PC-3 (cell line): Measurements from ENCODE around the gene STXBP6. TPM values are rescaled to one million over a fixed set of nuclear protein-coding genes. Genes with fewer than 3 reads are reported as not detected.
"Not testable (repeated sequence)": the region's sequence is repeated elsewhere in the genome, so short reads cannot be mapped to it uniquely, and the experiment has no call there.

Experiments used
- ATAC-seq: fragments of 200-7000 bp; cut with Tn5 transposase; 2 replicates; pipeline ENCODE4 v1.9.1; 2020; ENCODE audit warnings: mild to moderate bottlenecking, moderate library complexity
- BruUV-seq: library from RNA; stranded (reverse); fragments of 400-500 nt; replicated peaks from 2 replicates; lab custom pipeline; 2021; lab: Mats Ljungman, UMichigan
- CTCF ChIA-PET: fragments of 300-600 bp; sonication (Branson Sonifier 250); formaldehyde crosslinking; loops from one replicate; lab custom pipeline; 2022; ENCODE audit warnings: antibody characterized with exemption; lab: Charles Lee
- POLR2A ChIA-PET: fragments of 300-600 bp; sonication (Branson Sonifier 250); formaldehyde crosslinking; loops from one replicate; lab custom pipeline; 2022; ENCODE audit warnings: antibody characterized with exemption; ENCODE audit not compliant: unreplicated experiment; lab: Charles Lee
- DNase-seq: peaks from one replicate; pipeline ENCODE4 v3.0.0-alpha.2; 2015
- H2AFZ ChIP-seq: fragments of 300-600 bp; sonication (generic); 2 replicates; pipeline ENCODE4 v1.6.0; 2016; ENCODE audit warnings: antibody characterized with exemption, low read length
- H3F3A ChIP-seq: fragments of 300-600 bp; sonication (generic); one replicate; pipeline ENCODE4 v1.6.0; 2017; ENCODE audit warnings: antibody characterized with exemption, low read length, control low read depth, mild to moderate bottlenecking; ENCODE audit not compliant: unreplicated experiment
- H3K27ac ChIP-seq: fragments of 300-600 bp; sonication (generic); 2 replicates; pipeline ENCODE4 v1.5.1; 2016; ENCODE audit warnings: mild to moderate bottlenecking, low read length
- H3K27me3 ChIP-seq: fragments of 300-600 bp; sonication (generic); 2 replicates; pipeline ENCODE4 v1.6.1; 2016; ENCODE audit warnings: low read length, mixed read lengths
- H3K36me3 ChIP-seq: fragments of 300-600 bp; sonication (generic); 2 replicates; pipeline ENCODE4 v1.6.1; 2016; ENCODE audit warnings: low read depth, mixed run types, low read length, mixed read lengths
- H3K4me1 ChIP-seq: fragments of 300-600 bp; sonication (generic); 2 replicates; pipeline ENCODE4 v1.5.1; 2016; ENCODE audit warnings: low read length; ENCODE audit not compliant: insufficient read depth
- H3K4me2 ChIP-seq: fragments of 300-600 bp; sonication (generic); 2 replicates; pipeline ENCODE4 v1.6.0; 2016; ENCODE audit warnings: low read length
- H3K4me3 ChIP-seq: fragments of 300-600 bp; sonication (generic); 2 replicates; pipeline ENCODE4 v1.5.1; 2016; ENCODE audit warnings: mild to moderate bottlenecking, low read length, mixed read lengths
- H3K79me2 ChIP-seq: fragments of 300-600 bp; sonication (generic); 2 replicates; pipeline ENCODE4 v1.6.1; 2017; ENCODE audit warnings: low read length, mixed read lengths
- H3K9ac ChIP-seq: fragments of 300-600 bp; sonication (generic); 2 replicates; pipeline ENCODE4 v1.6.0; 2016; ENCODE audit warnings: mild to moderate bottlenecking, low read length
- H3K9me2 ChIP-seq: fragments of 300-600 bp; sonication (generic); replicated peaks from 2 replicates; pipeline ENCODE4 v1.6.1; 2016; ENCODE audit warnings: mixed run types, low read length, mixed read lengths
- H3K9me3 ChIP-seq: fragments of 300-600 bp; sonication (generic); 2 replicates; pipeline ENCODE4 v1.6.1; 2016; ENCODE audit warnings: low read length, mixed read lengths
- H4K20me1 ChIP-seq: fragments of 300-600 bp; sonication (generic); 2 replicates; pipeline ENCODE4 v1.6.1; 2016; ENCODE audit warnings: low read length, mixed read lengths
- EZH2 ChIP-seq: fragments of 300-600 bp; sonication (generic); IDR thresholded peaks from one replicate; pipeline ENCODE4 v1.6.1; 2017; ENCODE audit warnings: antibody characterized with exemption, mild to moderate bottlenecking, low read length; ENCODE audit not compliant: unreplicated experiment
- EZH2phosphoT487 ChIP-seq: fragments of 300-600 bp; sonication (generic); IDR thresholded peaks from 2 replicates; pipeline ENCODE4 v1.6.1; 2018; ENCODE audit warnings: mild to moderate bottlenecking, antibody characterized with exemption, low read length, borderline replicate concordance
- intact Hi-C: fragments of 100-400 bp; cut with micrococcal nuclease; formaldehyde crosslinking; loops from 2 replicates; pipeline ENCODE4 v1.9.0; 2023
- total RNA-seq: library from RNA; depleted of rRNA; stranded (reverse); fragments of >200 nt; gene quantifications from 2 replicates; pipeline ENCODE4 v1.2.3, GENCODE V29; 2014
- TF ChIP-seq, protein P1 (sequence below): fragments of 300-600 bp; sonication (generic); conservative IDR thresholded peaks from 2 replicates; pipeline ENCODE4 v1.5.1; 2017; ENCODE audit warnings: antibody characterized with exemption, low read depth, mild to moderate bottlenecking, low read length

STXBP6 gene
- total RNA-seq, 1 experiment from 2014 or later, result 0.40 TPM

- H3K27me3 ChIP-seq, result no peaks in the 10 kb centered on the region
- ATAC-seq (no peak), DNase-seq (no peak)
- no peak overlapping the region for H3K9ac ChIP-seq
- no peaks in the 10 kb centered on the region for H3K9me2 ChIP-seq
- no peaks in the 10 kb centered on the region for H3K36me3 ChIP-seq
- no peak overlapping the region for H2AFZ ChIP-seq
- BruUV-seq, result no TSS peak
- no peak for TF ChIP-seq EZH2phosphoT487
- no peak for TF ChIP-seq EZH2
- TF ChIP-seq, protein P1, sequence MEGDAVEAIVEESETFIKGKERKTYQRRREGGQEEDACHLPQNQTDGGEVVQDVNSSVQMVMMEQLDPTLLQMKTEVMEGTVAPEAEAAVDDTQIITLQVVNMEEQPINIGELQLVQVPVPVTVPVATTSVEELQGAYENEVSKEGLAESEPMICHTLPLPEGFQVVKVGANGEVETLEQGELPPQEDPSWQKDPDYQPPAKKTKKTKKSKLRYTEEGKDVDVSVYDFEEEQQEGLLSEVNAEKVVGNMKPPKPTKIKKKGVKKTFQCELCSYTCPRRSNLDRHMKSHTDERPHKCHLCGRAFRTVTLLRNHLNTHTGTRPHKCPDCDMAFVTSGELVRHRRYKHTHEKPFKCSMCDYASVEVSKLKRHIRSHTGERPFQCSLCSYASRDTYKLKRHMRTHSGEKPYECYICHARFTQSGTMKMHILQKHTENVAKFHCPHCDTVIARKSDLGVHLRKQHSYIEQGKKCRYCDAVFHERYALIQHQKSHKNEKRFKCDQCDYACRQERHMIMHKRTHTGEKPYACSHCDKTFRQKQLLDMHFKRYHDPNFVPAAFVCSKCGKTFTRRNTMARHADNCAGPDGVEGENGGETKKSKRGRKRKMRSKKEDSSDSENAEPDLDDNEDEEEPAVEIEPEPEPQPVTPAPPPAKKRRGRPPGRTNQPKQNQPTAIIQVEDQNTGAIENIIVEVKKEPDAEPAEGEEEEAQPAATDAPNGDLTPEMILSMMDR, result no peak
- intact Hi-C loops, result no loop called here
- H3K4me1 ChIP-seq, result no peaks in the 10 kb centered on the region
- H3K27ac ChIP-seq, result no peak overlapping the region
- no peaks in the 10 kb centered on the region for H3K79me2 ChIP-seq
- H3K4me3 ChIP-seq, result no peak overlapping the region
- no peaks in the 10 kb centered on the region for H3F3A ChIP-seq
- POLR2A ChIA-PET, result no interaction called here
- CTCF ChIA-PET, result no interaction called here
- H3K4me2 ChIP-seq, result no peak overlapping the region
- peaks cover 6% of the 10 kb centered on the region; the same call in 1 of the 2 replicates for H3K9me3 ChIP-seq
- H4K20me1 ChIP-seq, result no peaks in the 10 kb centered on the region
Observed at GRCh38 chr14:24938593-24938992, 111.4 kb downstream of the STXBP6 start.

- H3K36me3 ChIP-seq, result no peaks in the 10 kb centered on the region
- DNase-seq, result no peak
- H4K20me1 ChIP-seq, result no peaks in the 10 kb centered on the region
- TF ChIP-seq, protein P1, result no peak
- TF ChIP-seq EZH2phosphoT487, result no peak
- TF ChIP-seq EZH2, result no peak
- H3F3A ChIP-seq, result no peaks in the 10 kb centered on the region
- ChIA-PET CTCF (no interaction called here), POLR2A (no interaction called here)
- peaks cover 6% of the 10 kb centered on the region; the same call in 1 of the 2 replicates for H3K9me3 ChIP-seq
- H3K9me2 ChIP-seq, result no peaks in the 10 kb centered on the region
- no peak overlapping the region for H2AFZ ChIP-seq
- H3K27me3 ChIP-seq, result no peaks in the 10 kb centered on the region
- no peak overlapping the region for H3K9ac ChIP-seq
- no TSS peak for BruUV-seq
- H3K4me1 ChIP-seq, result no peaks in the 10 kb centered on the region
- H3K79me2 ChIP-seq, result no peaks in the 10 kb centered on the region
- H3K27ac ChIP-seq, result no peak overlapping the region
- ATAC-seq, result no peak
- H3K4me3 ChIP-seq, result no peak overlapping the region
- intact Hi-C loops, result no loop called here
- H3K4me2 ChIP-seq, result no peak overlapping the region
Observed at GRCh38 chr14:24937300-24937699, 112.6 kb downstream of the STXBP6 start.

DNA sequence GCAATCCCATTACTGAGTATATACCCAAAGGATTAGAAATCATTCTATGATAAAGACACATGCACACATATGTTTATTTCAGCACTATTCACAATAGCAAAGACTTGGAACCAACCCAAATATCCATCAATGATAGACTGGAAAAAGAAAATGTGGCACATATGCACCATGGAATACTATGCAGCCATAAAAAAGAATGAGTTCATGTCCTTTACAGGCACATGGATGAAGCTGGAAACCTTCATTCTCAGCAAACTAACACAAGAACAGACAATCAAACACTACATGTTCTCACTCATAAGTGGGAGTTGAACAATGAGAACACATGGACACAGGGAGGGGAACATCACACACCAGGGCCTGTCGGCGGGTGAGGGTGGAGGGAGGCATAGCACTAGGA is 113.2 kb downstream of the STXBP6 start:
- H3K9ac ChIP-seq, H3K4me2 ChIP-seq, intact Hi-C loops, H3K36me3 ChIP-seq, DNase-seq, H3K79me2 ChIP-seq, H3K4me3 ChIP-seq, BruUV-seq, H4K20me1 ChIP-seq, H2AFZ ChIP-seq, CTCF ChIA-PET, H3F3A ChIP-seq, ATAC-seq, H3K27ac ChIP-seq, H3K9me2 ChIP-seq, H3K9me3 ChIP-seq, H3K27me3 ChIP-seq, POLR2A ChIA-PET, H3K4me1 ChIP-seq: not testable (repeated sequence)
